Stimulated activated naive CD8-positive, alpha-beta T cell treated with anti-CD3 and anti-CD28 coated beads, Interleukin-15, Interleukin-2, amounts not matched to agents 100 ng/mL and 50 ng/mL, for 24 hours (primary cell): ENCODE data around the gene ORMDL1.

Source experiments
- H3K27ac Mint-ChIP-seq: one replicate; pipeline ENCODE4 v1.8.0; 2021; ENCODE audit warnings: mild to moderate bottlenecking, mixed read lengths
- H3K27me3 Mint-ChIP-seq: one replicate; pipeline ENCODE4 v1.8.0; 2021; ENCODE audit warnings: mixed read lengths
- H3K36me3 Mint-ChIP-seq: one replicate; pipeline ENCODE4 v1.8.0; 2021; ENCODE audit warnings: low read depth, mixed read lengths
- H3K4me1 Mint-ChIP-seq: one replicate; pipeline ENCODE4 v1.8.0; 2021; ENCODE audit warnings: low read depth, mixed read lengths
- H3K4me3 Mint-ChIP-seq: one replicate; pipeline ENCODE4 v1.8.0; 2021; ENCODE audit warnings: mild to moderate bottlenecking, mixed read lengths
- H3K9me3 Mint-ChIP-seq: one replicate; pipeline ENCODE4 v1.8.0; 2021; ENCODE audit warnings: mixed read lengths

Gene ORMDL1

GRCh38 chr2:189726849-189727248 lies 57.3 kb downstream of the ORMDL1 start:
- Mint-ChIP-seq H3K9me3 (no peaks in the 10 kb centered on the region), H3K36me3 (no peaks in the 10 kb centered on the region), H3K4me3 (no peak overlapping the region), H3K27ac (no peak overlapping the region), H3K4me1 (peaks cover 10% of the 10 kb centered on the region), H3K27me3 (no peaks in the 10 kb centered on the region)

- H3K36me3 Mint-ChIP-seq, result no peaks in the 10 kb centered on the region
- H3K4me3 Mint-ChIP-seq, result no peak overlapping the region
- no peaks in the 10 kb centered on the region for H3K9me3 Mint-ChIP-seq
- no peak overlapping the region for H3K27ac Mint-ChIP-seq
- H3K27me3 Mint-ChIP-seq, result no peaks in the 10 kb centered on the region
- peaks cover 10% of the 10 kb centered on the region for H3K4me1 Mint-ChIP-seq
Observed at GRCh38 chr2:189726271-189726670, 57.9 kb downstream of the ORMDL1 start.

GRCh38 chr2:189723192-189723591 lies 60.9 kb downstream of the ORMDL1 start:
- Mint-ChIP-seq H3K36me3 (no peaks in the 10 kb centered on the region), H3K4me3 (no peak overlapping the region), H3K9me3 (no peaks in the 10 kb centered on the region), H3K27me3 (no peaks in the 10 kb centered on the region), H3K27ac (no peak overlapping the region), H3K4me1 (peaks cover 10% of the 10 kb centered on the region)
